ENCODE data around the gene TMEM266. TPM values are rescaled to one million over a fixed set of nuclear protein-coding genes. Genes with fewer than 3 reads are reported as not detected.

The TMEM266 gene
- total RNA-seq, 6 donors from 2014 or later = 0.59 to 2.4 (median 1.2) TPM; not detected in 1

GRCh38 chr15:76114561-76114960, 54.8 kb downstream of the TMEM266 start:
- 54 to 75% methylated on average over 3 of the region's 3 CpGs for WGBS, 2 donors
- Histone ChIP-seq H3K27me3 (no peaks in the 10 kb centered on the region), H3K4me3 (no peak overlapping the region), H3K27ac (no peak overlapping the region), H3K9me3 (no peaks in the 10 kb centered on the region), H3K36me3 (no peaks in the 10 kb centered on the region), H3K4me1 (no peaks in the 10 kb centered on the region)
- ATAC-seq (ENCODE audit: low FRiP score in 2 of 2) = no peak
- TF ChIP-seq EP300 (IDR thresholded peaks at IDR 0.05) (no peak), POLR2AphosphoS5 (IDR thresholded peaks at IDR 0.05) (no peak), CTCF (IDR thresholded peaks at IDR 0.05) (no peak), POLR2A (IDR thresholded peaks at IDR 0.05) (no peak)
- DNase-seq = no peak

GRCh38 chr15:76116138-76116885, 56.5 kb downstream of the TMEM266 start:
- no peak overlapping the region for H3K4me3 ChIP-seq
- no peak for TF ChIP-seq POLR2AphosphoS5 (IDR thresholded peaks at IDR 0.05)
- TF ChIP-seq POLR2A (IDR thresholded peaks at IDR 0.05) = no peak
- TF ChIP-seq CTCF (IDR thresholded peaks at IDR 0.05) = no peak
- H3K36me3 ChIP-seq = no peaks in the 10 kb centered on the region
- H3K27me3 ChIP-seq = no peaks in the 10 kb centered on the region
- no peak for DNase-seq
- no peak for ATAC-seq (ENCODE audit: low FRiP score in 2 of 2)
- no peaks in the 10 kb centered on the region for H3K9me3 ChIP-seq
- no peak overlapping the region for H3K27ac ChIP-seq
- whole genome bisulfite sequencing, 2 donors = 50 to 61% methylated on average over 15 of the region's 15 CpGs
- H3K4me1 ChIP-seq = no peaks in the 10 kb centered on the region

GRCh38 chr15:76117181-76117580, 57.4 kb downstream of the TMEM266 start:
- no peaks in the 10 kb centered on the region for H3K27me3 ChIP-seq
- TF ChIP-seq POLR2AphosphoS5 (IDR thresholded peaks at IDR 0.05) = no peak
- TF ChIP-seq POLR2A (IDR thresholded peaks at IDR 0.05) = no peak
- no peak for TF ChIP-seq EP300 (IDR thresholded peaks at IDR 0.05)
- no peak for TF ChIP-seq CTCF (IDR thresholded peaks at IDR 0.05)
- no peaks in the 10 kb centered on the region for H3K4me1 ChIP-seq
- no peak for DNase-seq
- H3K27ac ChIP-seq = no peak overlapping the region
- no peaks in the 10 kb centered on the region for H3K36me3 ChIP-seq
- no peaks in the 10 kb centered on the region for H3K9me3 ChIP-seq
- WGBS, 2 donors = 89 to 90% methylated on average over 8 to 9 of the region's 9 CpGs
- H3K4me3 ChIP-seq = no peak overlapping the region
- no peak for ATAC-seq (ENCODE audit: low FRiP score in 2 of 2)

- Histone ChIP-seq H3K27ac (no peak overlapping the region), H3K27me3 (no peaks in the 10 kb centered on the region), H3K4me3 (no peak overlapping the region), H3K4me1 (no peaks in the 10 kb centered on the region), H3K36me3 (no peaks in the 10 kb centered on the region), H3K9me3 (no peaks in the 10 kb centered on the region)
- 90 to 92% methylated on average over 6 of the region's 6 CpGs for WGBS, 2 donors
- DNase-seq = no peak
- no peak for ATAC-seq (ENCODE audit: low FRiP score in 2 of 2)
- TF ChIP-seq EP300 (IDR thresholded peaks at IDR 0.05) = no peak
- no peak for TF ChIP-seq POLR2AphosphoS5 (IDR thresholded peaks at IDR 0.05)
- TF ChIP-seq POLR2A (IDR thresholded peaks at IDR 0.05) = no peak
- TF ChIP-seq CTCF (IDR thresholded peaks at IDR 0.05) = no peak
These were observed 59.0 kb downstream of the TMEM266 start for GRCh38 chr15:76118767-76119166.

GRCh38 chr15:76123031-76123430, 63.2 kb downstream of the TMEM266 start:
- TF ChIP-seq EP300 (IDR thresholded peaks at IDR 0.05) (no peak), POLR2A (IDR thresholded peaks at IDR 0.05) (no peak), POLR2AphosphoS5 (IDR thresholded peaks at IDR 0.05) (no peak), CTCF (IDR thresholded peaks at IDR 0.05) (no peak)

More at GRCh38 chr15:76123031-76123430, 63.2 kb downstream of the TMEM266 start:
- Histone ChIP-seq H3K4me3 (no peak overlapping the region), H3K4me1 (no peaks in the 10 kb centered on the region), H3K36me3 (no peaks in the 10 kb centered on the region), H3K27me3 (no peaks in the 10 kb centered on the region), H3K9me3 (no peaks in the 10 kb centered on the region), H3K27ac (no peak overlapping the region)
- ATAC-seq (ENCODE audit: low FRiP score in 2 of 2) = no peak
- no peak for DNase-seq

Data from upper lobe of left lung (tissue), 6 donors.